ENCODE results near the gene IGF1R. TPM values are rescaled to one million over a fixed set of nuclear protein-coding genes. Genes with fewer than 3 reads are reported as not detected.

Gene IGF1R
- polyA plus RNA-seq, 1 experiment: 21.6 TPM

GRCh38 chr15:98976500-98976899 is 328.2 kb downstream of the IGF1R start:
- no peaks in the 10 kb centered on the region for H3K9me3 ChIP-seq (ENCODE audit: control insufficient read depth, insufficient read depth, low read length)
- no peak for DNase-seq (ENCODE audit: low read depth, low spot score)
- H3K4me3 ChIP-seq (ENCODE audit: low read depth, low read length): no peak overlapping the region
- H3K27me3 ChIP-seq (ENCODE audit: control insufficient read depth, insufficient read depth, low read length): no peaks in the 10 kb centered on the region
- no peak overlapping the region for H3K27ac ChIP-seq (ENCODE audit: low read depth, low read length)
- ChIA-PET POLR2A (interaction anchor here (0.6 kb wide), 1 partner anchor 81 kb away, joined by 11 read pairs; no protein-coding TSS in a partner anchor), CTCF (interaction anchor here (0.5 kb wide), 1 partner anchor 142 kb away, joined by 3 read pairs; no protein-coding TSS in a partner anchor)
- TF ChIP-seq, protein P1, sequence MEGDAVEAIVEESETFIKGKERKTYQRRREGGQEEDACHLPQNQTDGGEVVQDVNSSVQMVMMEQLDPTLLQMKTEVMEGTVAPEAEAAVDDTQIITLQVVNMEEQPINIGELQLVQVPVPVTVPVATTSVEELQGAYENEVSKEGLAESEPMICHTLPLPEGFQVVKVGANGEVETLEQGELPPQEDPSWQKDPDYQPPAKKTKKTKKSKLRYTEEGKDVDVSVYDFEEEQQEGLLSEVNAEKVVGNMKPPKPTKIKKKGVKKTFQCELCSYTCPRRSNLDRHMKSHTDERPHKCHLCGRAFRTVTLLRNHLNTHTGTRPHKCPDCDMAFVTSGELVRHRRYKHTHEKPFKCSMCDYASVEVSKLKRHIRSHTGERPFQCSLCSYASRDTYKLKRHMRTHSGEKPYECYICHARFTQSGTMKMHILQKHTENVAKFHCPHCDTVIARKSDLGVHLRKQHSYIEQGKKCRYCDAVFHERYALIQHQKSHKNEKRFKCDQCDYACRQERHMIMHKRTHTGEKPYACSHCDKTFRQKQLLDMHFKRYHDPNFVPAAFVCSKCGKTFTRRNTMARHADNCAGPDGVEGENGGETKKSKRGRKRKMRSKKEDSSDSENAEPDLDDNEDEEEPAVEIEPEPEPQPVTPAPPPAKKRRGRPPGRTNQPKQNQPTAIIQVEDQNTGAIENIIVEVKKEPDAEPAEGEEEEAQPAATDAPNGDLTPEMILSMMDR (IDR thresholded peaks at IDR 0.05; ENCODE audit: low read depth, low read length): no peak

DNA sequence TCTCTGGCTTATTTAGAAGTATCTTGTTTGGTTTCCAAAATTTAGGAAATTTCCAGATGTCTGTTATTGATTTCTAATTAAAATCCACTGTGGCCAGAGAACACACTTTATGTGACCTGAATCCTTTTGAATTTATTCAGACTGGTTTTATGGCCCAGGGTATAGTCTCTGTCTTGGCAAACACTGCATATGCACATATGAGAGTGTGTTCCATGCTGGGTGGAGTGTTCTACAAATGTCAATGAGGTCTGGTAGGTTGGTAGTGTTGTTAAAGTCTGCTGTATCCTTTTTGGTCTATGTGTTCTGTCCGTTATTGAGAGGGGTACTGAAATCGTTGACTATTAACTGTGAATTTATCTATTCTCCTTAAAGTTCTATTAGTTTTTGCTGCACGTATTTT is 329.1 kb downstream of the IGF1R start:
- no peak for DNase-seq (ENCODE audit: low read depth, low spot score)
- Histone ChIP-seq H3K9me3 (ENCODE audit: control insufficient read depth, insufficient read depth, low read length) (no peaks in the 10 kb centered on the region), H3K27ac (ENCODE audit: low read depth, low read length) (no peak overlapping the region), H3K27me3 (ENCODE audit: control insufficient read depth, insufficient read depth, low read length) (no peaks in the 10 kb centered on the region), H3K4me3 (ENCODE audit: low read depth, low read length) (no peak overlapping the region)
- ChIA-PET CTCF (no interaction called here), POLR2A (no interaction called here)
- TF ChIP-seq, protein P1 (IDR thresholded peaks at IDR 0.05; ENCODE audit: low read depth, low read length): no peak

DNA sequence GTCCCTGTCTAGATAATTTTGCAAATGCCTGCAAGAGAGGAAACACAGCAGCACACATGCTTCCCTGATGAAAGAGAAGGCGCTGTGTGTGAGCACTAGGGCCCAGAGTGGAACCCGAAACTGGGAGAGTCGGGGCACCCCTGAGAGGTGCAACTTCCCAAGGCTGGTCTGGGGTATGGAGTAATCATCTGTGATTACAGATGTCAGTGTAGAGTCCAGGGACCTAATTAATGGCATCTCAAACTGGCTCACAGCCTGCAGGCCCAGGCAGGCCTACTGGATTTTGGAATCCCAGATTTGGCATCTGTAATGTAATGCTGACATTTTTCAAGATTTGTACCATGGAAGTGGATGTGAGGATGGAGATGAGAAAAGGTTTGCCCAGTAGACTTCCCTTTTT is 329.8 kb downstream of the IGF1R start:
- H3K27me3 ChIP-seq (ENCODE audit: control insufficient read depth, insufficient read depth, low read length): no peaks in the 10 kb centered on the region
- no peak for DNase-seq (ENCODE audit: low read depth, low spot score)
- no peak overlapping the region for H3K4me3 ChIP-seq (ENCODE audit: low read depth, low read length)
- ChIA-PET POLR2A (no interaction called here), CTCF (no interaction called here)
- H3K27ac ChIP-seq (ENCODE audit: low read depth, low read length): no peak overlapping the region
- TF ChIP-seq, protein P1 (IDR thresholded peaks at IDR 0.05; ENCODE audit: low read depth, low read length): no peak
- no peaks in the 10 kb centered on the region for H3K9me3 ChIP-seq (ENCODE audit: control insufficient read depth, insufficient read depth, low read length)

DNA sequence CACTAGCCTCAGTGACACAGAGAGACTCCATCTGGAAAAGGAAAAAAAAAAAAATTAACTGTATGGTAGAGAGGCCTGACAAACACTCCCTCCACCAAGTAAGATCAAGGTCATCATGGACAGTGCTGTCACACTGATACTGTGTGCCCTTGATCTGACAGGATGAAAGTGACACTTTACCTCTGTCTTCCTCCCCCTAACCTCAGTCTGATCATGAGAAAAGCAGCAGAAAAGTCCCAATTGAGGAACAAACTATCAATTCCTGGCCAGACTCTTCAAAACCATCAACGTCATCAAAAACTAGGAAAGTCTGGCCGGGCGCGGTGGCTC is 332.5 kb downstream of the IGF1R start:
- Histone ChIP-seq H3K4me3 (ENCODE audit: low read depth, low read length) (no peak overlapping the region), H3K27ac (ENCODE audit: low read depth, low read length) (no peak overlapping the region), H3K27me3 (ENCODE audit: control insufficient read depth, insufficient read depth, low read length) (no peaks in the 10 kb centered on the region), H3K9me3 (ENCODE audit: control insufficient read depth, insufficient read depth, low read length) (no peaks in the 10 kb centered on the region)
- POLR2A ChIA-PET: no interaction called here
- CTCF ChIA-PET: no interaction called here
- DNase-seq (ENCODE audit: low read depth, low spot score): no peak
- TF ChIP-seq, protein P1 (IDR thresholded peaks at IDR 0.05; ENCODE audit: low read depth, low read length): no peak

DNA sequence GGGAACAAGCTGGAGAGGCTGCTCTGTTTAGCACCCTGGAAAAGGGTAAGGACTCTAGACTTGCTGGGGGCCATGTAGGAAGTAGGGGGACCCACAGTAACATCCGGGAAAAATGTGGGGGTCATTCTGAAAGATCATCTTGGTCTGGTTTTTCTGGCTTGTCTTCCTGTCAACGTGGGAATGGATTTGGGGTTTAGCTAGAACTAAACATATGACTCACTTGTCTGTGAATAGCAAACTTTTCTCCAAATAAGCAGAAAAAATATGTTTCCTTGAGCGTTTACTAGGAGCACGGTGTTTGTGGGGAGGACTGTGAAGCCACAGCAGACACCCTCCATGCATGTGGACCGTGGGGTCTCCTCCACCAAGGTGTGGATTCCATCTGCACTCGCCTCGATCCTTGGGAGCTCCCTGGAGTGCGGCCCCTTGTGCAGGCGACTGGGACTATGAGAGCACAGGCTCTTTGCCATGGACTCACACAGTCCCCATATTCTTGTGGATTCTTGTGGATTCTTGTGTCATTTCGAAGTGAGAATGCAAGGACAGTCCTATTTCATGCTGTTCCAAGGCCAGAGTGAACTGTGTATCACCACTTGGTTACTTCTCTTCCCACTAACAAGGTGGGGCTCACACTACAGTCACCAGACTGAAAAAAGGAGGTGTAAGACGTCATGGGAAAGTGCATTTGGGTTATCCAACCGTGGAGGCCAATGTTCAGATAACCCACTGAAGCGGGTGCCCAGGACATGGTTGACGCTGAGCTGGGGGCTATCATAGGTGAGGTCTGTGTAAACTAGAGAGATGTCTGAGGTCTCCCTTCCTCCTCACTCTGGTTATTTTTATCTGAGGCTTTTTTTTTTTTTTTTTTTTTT is 333.7 kb downstream of the IGF1R start:
- ChIA-PET CTCF (interaction anchor here (0.9 kb wide), 1 partner anchor 18 kb away, joined by 3 read pairs; no protein-coding TSS in a partner anchor), POLR2A (no interaction called here)
- H3K27ac ChIP-seq (ENCODE audit: low read depth, low read length): peak overlapping the region; percentile 62
- peaks cover 2% of the 10 kb centered on the region; the same call in 1 of the 2 replicates for H3K9me3 ChIP-seq (ENCODE audit: control insufficient read depth, insufficient read depth, low read length)
- DNase-seq (ENCODE audit: low read depth, low spot score): peak; percentile 16
- H3K27me3 ChIP-seq (ENCODE audit: control insufficient read depth, insufficient read depth, low read length): no peaks in the 10 kb centered on the region
- no peak overlapping the region for H3K4me3 ChIP-seq (ENCODE audit: low read depth, low read length)
- TF ChIP-seq, protein P1 (IDR thresholded peaks at IDR 0.05; ENCODE audit: low read depth, low read length): no peak

Data from AG04450 (cell line).